GM18867 (cell line): ENCODE data around the gene OR5AU1.
"Not testable (repeated sequence)": the region's sequence is repeated elsewhere in the genome, so short reads cannot be mapped to it uniquely, and the experiment has no call there.

Experiments used
- ATAC-seq: cut with Tn5 transposase; IDR thresholded peaks from one replicate; pipeline ENCODE4 v1.9.1; 2021; ENCODE audit warnings: mild to moderate bottlenecking, moderate library complexity; ENCODE audit not compliant: unreplicated experiment

OR5AU1 gene

DNA sequence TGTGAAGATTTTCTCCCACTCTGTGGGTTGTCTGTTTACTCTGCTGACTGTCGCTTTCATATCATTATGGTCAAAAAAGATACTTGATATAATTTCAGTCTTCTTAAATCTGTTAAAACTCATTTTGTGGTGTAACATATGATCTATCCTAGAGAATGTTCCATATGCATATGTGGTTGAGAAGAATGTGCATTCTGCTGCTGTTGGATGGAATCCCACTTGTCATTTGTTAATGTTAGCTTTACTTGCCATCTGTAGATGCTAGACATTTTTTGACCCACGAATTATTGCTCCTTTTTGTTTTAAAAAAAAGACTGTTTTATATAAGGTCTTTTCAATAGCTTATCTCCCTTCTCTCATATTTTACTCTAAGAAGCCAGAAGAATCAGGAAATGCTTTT, 26.3 kb upstream of the OR5AU1 start:
- no peak for ATAC-seq

DNA sequence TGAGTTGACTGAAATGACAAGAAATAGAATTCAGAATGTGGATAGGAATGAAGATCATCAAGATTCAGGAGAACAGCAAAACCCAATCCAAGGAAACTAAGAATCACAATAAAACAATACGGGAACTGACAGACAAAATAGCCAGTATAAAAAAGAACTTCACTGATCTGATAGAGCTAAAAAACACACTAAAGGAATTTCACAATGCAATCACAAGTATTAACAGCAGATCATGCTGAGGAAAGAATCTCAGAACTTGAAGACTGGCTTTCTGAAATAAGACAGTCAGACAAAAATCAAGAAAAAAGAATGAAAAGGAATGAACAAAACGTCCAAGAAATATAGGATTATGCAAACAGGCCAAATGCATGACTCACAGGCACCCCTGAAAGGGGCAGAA, 15.3 kb upstream of the OR5AU1 start:
- no peak for ATAC-seq

DNA sequence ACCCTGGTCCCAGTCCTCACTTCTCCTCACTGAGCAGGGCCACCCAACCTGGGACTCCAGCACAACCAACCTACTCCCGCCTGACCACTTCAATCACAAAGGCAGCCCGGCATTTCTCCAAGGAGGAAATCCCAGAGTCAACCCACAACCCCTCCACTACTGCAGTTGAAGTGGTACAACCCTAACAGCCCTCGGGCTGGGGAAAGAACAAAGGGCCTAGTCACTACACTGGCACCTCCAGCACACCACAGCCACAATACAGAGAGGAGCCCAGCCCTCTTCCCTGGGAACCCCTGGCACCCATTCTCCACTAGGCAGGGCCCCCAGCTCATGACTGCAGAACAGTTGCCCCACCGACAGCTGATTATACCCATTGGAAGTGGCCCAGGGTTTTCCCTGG, 13.7 kb upstream of the OR5AU1 start:
- no peak for ATAC-seq

DNA sequence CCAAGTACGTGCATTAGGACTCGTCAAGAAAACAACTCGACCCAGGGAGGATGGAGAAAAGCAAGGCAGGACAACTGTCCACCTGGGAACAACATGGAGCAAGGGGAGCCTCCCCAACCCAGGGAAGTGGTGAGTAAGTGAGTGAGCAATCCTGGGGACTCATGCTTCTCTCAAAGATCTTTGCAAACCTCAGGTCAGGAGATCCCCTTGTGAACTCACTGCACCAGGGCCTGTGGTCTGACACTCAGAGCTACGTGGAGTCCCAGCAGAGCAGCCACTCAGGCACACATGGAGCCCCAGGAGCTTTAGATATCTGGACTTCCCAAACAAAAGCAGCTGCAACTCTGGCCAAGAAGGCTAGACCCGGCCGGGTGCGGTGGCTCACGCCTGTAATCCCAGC, 12.2 kb upstream of the OR5AU1 start:
- no peak for ATAC-seq

DNA sequence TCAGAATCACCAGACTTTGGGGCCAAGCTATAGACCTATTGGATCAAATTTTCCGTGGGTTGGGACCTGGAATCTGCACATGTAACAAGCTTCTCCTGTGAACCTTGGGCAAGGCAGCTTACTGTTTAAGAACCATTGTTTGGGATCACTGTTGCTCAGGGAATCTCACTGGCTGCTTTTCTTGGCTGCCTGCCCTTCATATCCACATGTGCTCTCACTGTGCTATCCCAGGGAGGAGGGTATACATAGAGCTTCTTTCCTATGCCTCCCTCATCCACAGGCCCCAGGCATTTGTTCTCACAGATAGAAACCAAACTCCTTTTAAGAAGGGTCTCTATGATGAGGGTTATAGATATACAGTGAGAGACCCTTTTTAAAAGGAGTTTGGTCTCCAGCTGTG, 9.8 kb upstream of the OR5AU1 start:
- not testable (repeated sequence) for ATAC-seq

DNA sequence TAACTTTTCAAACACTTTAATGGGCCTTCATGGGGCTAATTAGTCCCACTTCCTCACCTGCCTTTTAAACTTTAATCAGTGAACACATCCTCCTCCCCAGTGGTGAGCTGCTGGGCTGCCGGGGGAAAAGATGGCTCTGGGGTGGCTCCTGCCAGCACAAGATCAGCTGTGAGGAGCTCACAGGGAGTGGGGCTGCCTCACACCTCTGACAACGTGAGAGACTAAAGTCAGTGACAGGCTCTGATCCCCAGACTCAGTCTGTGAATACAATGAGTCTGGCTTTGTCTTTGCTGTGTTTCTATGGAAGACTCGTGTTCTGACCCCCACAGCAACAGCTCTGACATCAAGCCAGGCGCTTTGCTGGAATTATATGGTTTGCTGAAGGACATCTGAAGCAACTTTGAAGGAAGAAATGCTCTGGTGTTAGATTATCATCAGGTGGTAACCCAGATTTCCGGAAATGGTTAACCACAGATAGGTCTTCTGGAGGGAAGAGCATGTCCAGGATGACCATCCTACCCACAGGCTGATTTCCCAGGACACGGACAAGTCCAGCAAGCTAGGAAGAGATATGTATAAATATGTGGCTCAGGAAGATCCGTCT, 9.2 kb upstream of the OR5AU1 start:
- not testable (repeated sequence) for ATAC-seq

DNA sequence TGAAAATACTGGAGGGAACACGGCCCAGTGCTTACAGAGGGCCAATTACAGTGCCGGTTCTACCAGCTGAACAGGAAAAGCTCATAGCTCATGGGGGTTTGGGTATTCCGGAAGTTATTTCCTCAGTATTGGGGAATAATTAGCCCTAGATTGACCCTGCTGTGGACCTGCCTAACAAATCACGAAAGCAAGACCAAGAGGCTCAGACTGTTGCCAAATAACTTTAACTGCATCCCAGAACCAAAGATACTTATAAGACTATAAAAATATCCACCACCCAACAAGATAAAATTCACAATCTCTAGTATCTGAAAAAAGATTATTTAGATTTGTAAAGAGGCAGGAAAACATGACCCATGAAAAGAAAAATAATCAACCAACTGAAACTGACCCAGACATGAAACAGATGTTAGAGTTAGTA, 8.0 kb upstream of the OR5AU1 start:
- no peak for ATAC-seq

DNA sequence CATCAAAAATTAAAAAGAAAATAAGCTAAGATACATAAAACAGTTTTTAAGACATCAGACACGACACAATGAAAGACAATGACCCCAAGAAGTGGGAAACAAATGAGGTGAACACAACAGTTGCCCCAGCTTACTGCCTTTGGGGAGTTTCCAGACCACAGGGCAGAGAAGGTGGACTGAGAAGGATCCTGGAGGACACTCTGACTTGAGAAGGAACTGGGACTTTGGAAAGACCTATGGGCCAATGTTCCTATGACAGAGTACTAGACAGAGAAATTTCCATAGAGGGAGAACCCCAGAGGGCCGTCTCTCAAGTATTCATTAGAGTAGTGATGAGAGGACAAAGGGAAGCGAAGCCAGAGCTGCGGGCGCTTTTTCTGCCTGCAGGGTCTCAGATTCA, 6.2 kb upstream of the OR5AU1 start:
- no peak for ATAC-seq

DNA sequence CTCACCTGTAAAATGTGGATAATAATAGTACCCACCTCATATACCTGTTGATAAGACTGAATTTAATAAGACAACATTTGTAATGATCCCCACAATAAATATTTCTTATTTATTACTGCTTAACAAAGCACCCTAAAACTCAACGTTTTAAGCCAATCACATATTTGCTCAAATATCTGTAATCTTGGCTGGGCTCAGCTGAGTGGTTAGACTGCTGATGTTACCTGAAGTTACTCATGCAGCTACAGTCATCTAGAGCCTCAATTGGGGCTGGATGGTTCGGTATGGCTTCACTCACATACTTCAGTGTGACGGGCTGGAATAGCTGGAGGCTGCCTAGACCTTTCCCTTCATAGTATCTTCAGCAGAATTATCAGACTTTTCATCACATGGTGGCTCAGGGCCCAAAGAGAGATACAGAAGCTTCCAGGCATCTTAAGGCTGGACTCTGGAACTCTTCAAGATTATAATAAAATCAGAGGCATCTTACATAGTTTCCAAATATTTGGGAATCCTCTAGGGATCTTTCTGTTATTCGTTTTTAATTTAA, 4.3 kb upstream of the OR5AU1 start:
- ATAC-seq, result no peak

DNA sequence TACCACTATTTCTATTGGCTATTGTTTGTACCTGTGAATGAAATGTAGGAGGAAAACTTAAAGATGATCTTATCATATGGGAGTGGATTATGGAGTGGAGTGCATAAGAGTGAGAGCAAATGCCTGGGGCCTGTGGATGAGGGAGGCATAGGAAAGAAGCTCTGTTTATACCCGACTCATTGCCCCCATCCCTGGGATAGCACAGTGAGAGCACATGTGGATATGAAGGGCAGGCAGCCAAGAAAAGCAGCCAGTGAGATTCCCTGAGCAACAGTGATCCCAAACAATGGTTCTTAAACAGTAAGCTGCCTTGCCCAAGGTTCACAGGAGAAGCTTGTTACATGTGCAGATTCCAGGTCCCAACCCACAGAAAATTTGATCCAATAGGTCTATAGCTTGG, 2.3 kb upstream of the OR5AU1 start:
- ATAC-seq, result not testable (repeated sequence)

DNA sequence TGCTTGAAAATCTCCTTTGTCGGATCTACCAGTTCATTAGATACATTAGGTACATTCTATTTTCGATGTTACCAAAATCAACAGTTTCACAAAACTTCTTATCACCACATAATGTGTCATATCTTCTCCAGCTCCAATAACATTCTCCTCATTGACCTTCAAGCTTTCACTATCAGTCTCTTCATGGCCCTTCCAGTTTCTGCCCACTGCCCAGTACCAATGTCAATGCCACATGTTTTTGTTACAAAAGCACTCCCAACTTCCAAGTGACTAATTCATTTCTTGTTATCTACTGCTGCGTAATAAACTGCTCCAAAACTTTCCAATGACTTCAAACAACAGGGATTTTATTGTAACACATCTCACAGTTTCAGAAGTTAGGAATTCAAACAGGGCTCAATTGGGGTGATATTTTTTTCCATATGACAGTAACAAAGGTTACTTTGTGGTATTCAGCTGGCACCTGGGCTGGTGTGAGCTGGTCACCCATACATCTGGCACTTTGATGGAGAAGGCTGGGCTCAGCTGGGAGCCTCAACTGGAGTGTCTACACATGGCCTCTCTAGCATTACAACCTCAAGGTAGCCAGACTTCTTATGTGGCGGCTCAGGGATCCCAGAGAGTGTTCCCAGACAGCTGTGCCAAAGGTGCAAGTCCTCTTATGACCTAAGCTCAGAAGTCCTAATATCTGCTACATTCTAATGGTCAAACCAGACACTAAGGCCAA, 6.1 kb downstream of the OR5AU1 start:
- no peak for ATAC-seq

DNA sequence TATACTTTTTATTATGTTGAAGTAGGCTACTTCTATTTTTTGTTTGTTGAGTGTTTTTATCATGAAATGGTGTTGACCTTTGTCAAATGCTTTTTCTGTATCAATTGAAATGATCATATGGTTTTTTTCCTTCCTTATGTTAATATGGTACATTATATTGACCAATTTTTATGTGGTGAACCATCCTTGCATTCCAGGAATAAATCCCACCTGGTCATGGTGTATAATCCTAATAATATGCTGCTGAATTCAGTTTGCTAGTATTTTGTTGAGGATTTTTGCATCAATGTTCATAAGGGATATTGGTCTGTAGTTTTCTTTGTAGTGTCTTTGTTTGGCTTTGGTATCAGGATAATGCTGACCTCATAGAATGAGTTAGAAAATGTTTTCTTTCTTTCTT, 10.4 kb downstream of the OR5AU1 start:
- ATAC-seq, result no peak

DNA sequence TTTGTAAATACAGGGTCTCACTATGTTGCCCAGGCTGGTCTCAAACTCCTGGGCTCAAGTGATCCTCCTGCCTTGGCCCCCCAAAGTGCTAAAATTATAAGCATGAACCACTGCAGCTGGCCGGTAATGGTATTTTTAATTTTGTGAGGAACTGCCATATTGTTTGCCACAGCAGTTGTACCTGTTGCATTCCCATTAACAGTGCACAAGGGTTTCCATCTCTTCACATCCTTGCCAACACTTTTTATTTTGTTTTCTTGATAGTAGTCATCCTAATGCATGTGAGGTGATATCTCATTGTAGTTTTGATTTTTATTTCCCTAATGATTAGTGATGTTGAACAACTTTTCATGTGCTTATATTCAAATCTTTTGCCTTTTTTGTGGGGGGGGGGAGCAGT, 13.5 kb downstream of the OR5AU1 start:
- no peak for ATAC-seq

DNA sequence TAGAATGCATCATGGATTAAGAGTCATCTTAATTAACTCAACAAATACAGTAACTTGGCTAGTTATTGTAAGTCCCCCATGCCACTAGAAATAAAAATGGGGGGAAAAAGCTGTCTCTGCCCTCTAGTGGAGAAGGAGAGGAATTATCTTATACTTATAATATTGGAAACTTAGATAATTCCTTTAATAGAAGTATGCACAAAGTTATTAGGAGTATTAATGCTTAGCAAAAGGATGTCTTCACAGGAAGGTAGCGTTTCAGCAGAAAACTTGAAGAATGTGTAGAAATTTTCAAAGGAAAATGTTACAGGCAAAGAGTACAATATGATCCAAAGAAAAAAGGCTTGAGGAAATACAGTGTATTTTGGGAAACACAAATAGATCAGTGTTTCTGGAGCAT, 19.8 kb downstream of the OR5AU1 start:
- ATAC-seq, result no peak

DNA sequence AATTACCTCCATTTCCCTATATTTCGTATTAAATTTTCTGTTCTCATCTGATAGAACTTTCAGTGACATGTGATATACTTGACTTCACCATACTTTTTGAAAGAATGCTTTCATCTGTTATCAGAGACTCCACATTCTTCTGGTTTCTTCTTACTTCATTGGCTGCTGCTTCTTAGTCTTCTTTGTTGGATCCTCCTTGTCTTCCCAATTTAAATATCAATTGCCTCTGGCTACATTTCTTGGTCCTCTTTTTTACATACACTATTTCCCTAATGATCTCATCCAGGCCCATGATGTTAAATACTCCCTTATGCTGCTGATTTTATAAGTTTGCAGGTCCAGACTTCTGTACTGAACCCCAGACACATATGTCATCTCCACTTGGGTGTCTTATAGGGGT, 22.0 kb downstream of the OR5AU1 start:
- ATAC-seq, result no peak

DNA sequence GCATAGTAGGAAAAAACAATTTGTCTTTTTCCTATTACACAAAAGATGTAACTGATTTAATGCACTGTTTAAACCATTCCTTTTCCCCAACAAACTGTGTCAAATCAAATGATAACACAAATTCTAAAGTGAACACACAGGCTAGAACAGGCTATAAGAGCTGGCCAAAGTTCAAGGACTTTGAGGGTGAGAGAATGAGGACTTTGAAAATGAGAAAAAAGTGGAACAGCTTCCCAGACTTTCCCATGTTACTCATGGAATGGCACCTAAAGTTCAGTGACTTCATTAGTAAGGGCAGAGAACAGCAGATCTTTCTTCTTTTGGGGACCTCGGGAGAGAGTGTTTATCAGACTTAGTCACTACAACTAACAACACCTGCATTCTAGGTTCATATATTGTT, 32.4 kb downstream of the OR5AU1 start:
- no peak for ATAC-seq

DNA sequence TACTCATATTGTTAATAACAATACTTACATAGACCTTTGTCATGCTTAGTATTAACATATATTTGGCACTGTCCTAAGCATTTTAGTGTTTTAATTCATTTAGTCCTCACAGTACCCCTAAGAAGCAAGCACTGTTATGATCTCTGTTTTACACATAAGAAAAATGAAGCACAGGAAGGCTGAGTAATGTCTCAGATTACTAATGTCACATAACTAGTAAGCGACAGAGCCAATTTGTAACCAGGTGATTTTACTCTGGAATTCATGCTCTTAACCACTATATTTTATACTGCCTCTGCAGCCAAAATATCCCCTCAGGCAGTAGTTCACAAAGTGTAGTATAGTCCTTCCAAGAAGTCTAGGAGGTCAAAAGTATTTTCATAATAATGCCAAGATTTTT, 34.7 kb downstream of the OR5AU1 start:
- no peak for ATAC-seq

DNA sequence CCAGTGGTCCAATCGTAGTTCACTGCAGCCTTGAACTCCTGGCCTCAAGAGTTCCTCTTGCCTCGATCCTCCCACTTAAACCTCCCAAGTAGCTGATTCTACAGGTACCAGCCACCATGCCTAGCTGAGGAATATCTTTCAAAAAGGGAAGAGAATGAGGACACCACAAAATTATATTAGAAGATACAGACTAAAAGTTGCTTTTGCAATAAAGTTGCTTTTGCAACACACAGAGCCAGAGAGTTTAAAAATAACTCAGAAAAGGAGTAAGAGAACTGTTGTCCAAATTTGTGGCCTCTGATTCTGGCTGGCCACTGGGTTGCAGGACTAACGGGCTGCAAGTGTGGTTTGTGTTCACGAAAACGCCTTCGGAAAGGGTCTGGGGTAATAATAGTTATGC, 35.2 kb downstream of the OR5AU1 start:
- ATAC-seq, result no peak

DNA sequence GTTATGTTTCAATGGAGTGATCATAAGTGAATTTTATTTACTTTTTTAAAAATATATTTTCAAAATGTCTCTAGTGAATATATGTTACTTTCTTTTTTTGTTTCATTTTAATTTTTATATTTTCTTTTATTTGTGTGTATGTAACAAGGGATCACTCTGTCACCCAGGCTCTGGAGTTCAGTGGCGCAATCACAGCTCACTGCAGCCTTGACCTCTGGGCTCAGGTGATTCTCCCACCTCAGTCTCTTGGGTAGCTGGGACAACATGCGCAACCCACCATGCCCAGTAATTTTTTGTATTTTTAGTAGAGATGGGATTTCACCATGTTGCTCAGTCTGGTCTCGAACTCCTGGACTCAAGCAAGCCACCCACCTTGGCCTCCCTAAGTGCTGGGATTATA, 36.9 kb downstream of the OR5AU1 start:
- ATAC-seq, result no peak

DNA sequence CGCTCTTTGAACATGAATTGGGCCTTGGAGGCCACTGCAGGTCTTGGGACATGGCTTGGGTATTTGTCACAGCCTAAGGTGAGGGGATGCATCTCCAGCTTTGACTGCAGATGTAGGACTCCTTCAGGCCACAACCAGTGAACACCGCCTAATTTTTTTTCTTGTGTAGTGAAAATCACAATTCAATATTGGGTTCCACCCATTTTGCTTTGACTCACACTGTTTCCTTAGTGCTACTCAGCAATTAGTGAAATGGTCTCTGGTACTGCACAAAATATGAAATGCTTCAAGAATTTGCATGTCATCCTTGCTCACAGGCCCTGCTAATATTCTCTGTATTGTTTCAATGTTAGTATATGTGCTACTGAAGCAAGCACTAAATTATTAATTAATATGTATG, 42.5 kb downstream of the OR5AU1 start:
- ATAC-seq, result no peak

DNA sequence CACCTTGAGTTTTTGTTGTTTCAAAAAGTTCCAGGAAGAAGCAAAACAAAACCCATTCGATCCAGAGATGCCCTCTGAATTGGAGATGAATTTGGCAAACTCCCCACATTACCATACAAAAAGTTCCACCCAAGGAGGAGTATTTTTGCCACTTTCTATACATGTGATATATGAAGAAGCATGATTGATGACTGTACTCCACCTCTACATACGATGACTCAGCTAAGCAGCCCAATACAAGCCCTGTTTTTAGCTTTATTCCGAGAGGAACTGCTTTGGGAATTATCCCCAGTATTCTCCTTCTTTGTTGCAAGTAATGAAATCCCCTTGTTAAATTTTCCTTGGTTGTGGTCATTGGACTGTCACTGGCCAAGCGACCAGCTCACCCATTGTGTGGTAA, 43.6 kb downstream of the OR5AU1 start:
- ATAC-seq, result no peak

DNA sequence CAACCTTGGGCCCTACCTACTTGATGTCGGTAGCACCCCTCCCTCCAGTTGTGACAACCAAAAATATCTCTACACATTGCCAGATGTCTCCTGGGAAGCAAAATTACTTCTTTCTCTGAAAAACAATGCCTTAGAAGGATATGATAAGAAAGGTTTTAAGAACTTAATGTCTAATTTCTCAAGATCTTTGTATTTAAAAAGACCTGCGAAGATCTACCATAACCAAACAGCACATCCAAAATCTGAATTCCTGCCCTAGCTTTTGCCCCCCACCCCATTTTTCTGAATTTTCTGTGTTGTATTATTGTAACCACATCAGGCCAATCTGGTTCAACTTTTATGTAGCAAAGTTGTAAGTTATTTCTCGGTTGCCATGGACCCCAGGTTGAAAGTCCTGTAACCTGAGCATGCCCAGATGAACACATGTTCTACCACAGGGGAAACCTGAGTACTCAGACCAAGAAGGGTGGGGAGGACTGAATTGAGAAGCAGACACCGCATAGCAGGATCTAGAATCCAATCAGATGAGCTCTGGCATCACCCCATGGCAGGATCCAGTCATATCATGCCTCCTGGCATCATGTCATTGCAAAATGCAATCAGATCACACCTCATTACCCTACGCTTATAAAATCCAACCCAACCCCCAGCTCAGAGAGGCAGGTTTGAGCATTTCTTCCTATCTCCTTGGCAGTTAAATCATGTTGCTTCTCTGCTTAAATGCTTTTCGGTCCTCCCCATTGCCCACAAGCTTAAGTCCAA, 46.3 kb downstream of the OR5AU1 start:
- no peak for ATAC-seq
